Sigmoid colon (tissue), 4 donors: Measurements from ENCODE around the gene KRTAP12-1.

Source experiments
- POLR2A ChIP-seq, 2 donors: fragments of 450-650 bp; IDR thresholded peaks; one replicate each; pipeline ENCODE4 v1.6.1; 2016; ENCODE audit warnings: antibody characterized with exemption in 2 of 2, mild to moderate bottlenecking in 2 of 2, moderate library complexity in 2 of 2
- POLR2AphosphoS5 ChIP-seq, 4 donors: sonication (generic); formaldehyde crosslinking; IDR thresholded peaks; one replicate each; pipeline ENCODE4 v1.6.1; 2017; ENCODE audit warnings: antibody characterized with exemption in 4 of 4
- TF ChIP-seq, protein P1 (sequence below), 4 experiments: fragments of 450-650 bp in 3 of 4; fragments of 200-600 bp in 1 of 4; IDR thresholded peaks; one replicate each; pipeline ENCODE4 v1.5.1; 2016 to 2019; ENCODE audit warnings: antibody characterized with exemption in 4 of 4, mild to moderate bottlenecking in 3 of 4, moderate library complexity in 2 of 4

DNA sequence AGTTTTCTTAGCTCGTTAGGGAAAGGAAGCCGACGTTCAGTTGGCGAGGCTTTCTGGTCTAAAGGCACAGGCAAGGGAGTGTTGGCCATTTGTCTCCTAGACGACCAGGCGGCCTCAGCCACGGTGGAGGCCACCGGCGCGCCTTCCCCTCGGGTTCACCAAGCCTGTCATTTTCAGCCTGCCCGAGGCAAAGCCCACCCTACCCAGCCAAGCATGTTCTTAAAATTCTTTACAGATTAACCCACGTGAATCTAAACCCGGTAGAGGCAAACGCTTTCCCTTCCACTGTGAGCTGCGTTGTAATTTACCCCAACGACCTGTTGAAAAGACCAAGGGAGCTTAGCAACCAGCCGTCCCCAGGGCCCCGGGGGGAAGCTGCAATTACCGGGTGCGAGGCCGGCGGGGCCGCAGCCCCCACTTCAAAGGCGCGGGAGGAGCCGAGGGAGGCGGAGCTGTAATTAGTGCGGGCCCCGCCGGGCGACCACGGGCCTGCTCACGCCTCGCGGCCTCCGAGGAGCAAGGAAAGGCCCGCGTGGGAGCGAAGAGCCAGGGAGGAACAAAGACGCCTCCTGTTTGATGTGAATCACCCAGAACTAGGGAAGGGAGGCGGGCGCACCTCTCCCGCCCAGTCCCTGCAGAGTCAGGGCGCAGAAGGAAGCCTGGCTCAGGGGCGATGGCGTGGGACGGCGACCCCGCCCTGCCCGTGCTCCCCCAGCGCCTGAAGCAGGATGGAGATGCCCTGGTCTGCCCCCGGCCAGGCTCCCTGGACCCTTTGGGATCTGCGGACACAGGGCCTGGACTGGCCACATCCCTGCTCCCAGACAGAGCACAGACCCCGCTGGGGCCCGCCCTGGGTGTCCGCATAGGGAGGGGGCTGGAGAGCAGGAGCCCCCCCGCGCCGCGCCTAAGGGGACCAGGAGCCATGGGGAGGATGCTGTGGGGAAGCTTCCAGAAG, 41.5 kb upstream of the KRTAP12-1 start:
- TF ChIP-seq POLR2AphosphoS5 (IDR thresholded peaks at IDR 0.05), result no peak
- TF ChIP-seq, protein P1, sequence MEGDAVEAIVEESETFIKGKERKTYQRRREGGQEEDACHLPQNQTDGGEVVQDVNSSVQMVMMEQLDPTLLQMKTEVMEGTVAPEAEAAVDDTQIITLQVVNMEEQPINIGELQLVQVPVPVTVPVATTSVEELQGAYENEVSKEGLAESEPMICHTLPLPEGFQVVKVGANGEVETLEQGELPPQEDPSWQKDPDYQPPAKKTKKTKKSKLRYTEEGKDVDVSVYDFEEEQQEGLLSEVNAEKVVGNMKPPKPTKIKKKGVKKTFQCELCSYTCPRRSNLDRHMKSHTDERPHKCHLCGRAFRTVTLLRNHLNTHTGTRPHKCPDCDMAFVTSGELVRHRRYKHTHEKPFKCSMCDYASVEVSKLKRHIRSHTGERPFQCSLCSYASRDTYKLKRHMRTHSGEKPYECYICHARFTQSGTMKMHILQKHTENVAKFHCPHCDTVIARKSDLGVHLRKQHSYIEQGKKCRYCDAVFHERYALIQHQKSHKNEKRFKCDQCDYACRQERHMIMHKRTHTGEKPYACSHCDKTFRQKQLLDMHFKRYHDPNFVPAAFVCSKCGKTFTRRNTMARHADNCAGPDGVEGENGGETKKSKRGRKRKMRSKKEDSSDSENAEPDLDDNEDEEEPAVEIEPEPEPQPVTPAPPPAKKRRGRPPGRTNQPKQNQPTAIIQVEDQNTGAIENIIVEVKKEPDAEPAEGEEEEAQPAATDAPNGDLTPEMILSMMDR (IDR thresholded peaks at IDR 0.05), result no peak
- TF ChIP-seq POLR2A (IDR thresholded peaks at IDR 0.05), result no peak
